ENCODE measurements around the gene GAN. TPM values are rescaled to one million over a fixed set of nuclear protein-coding genes. Genes with fewer than 3 reads are reported as not detected.

Gene GAN
- total and polyA plus RNA-seq, 3 donors from 2014 or later = 2.4 to 10.9 (median 10.7) TPM

GRCh38 chr16:81409016-81409556 lies 94.3 kb downstream of the GAN start:
- no peaks in the 10 kb centered on the region for H3K4me1 ChIP-seq
- intact Hi-C loops (cut with DNase I; ENCODE audit: low total_unique reads) = loop anchor here (10.0 kb wide), 2 partner anchors 206 to 286 kb away; no protein-coding TSS in a partner anchor
- H3K4me3 ChIP-seq = no peak overlapping the region
- 93 to 98% methylated on average over 7 to 13 of the region's 13 CpGs for WGBS, 2 donors
- H3K27me3 ChIP-seq = no peaks in the 10 kb centered on the region
- no peaks in the 10 kb centered on the region for H3K36me3 ChIP-seq (ENCODE audit: low read depth, missing control alignments)
- no peaks in the 10 kb centered on the region for H3K9me3 ChIP-seq
- no peak overlapping the region for H3K27ac ChIP-seq
- no peak for TF ChIP-seq CTCF (IDR thresholded peaks at IDR 0.05)
- TF ChIP-seq POLR2A (IDR thresholded peaks at IDR 0.05) = no peak
- no peak for DNase-seq

GRCh38 chr16:81410643-81411293 lies 96.0 kb downstream of the GAN start:
- DNase-seq = no peak
- Histone ChIP-seq H3K36me3 (ENCODE audit: low read depth, missing control alignments) (no peaks in the 10 kb centered on the region), H3K27me3 (no peaks in the 10 kb centered on the region), H3K9me3 (no peaks in the 10 kb centered on the region), H3K4me1 (no peaks in the 10 kb centered on the region), H3K27ac (no peak overlapping the region), H3K4me3 (no peak overlapping the region)
- 58 to 60% methylated on average over 10 of the region's 10 CpGs for WGBS, 2 donors
- TF ChIP-seq POLR2A (IDR thresholded peaks at IDR 0.05) (no peak), CTCF (IDR thresholded peaks at IDR 0.05) (no peak)
- intact Hi-C loops (cut with DNase I; ENCODE audit: low total_unique reads) = no loop called here

GRCh38 chr16:81413245-81413990 lies 98.7 kb downstream of the GAN start:
- WGBS, 2 donors = 91 to 96% methylated on average over 9 to 11 of the region's 11 CpGs
- DNase-seq = no peak
- H3K27me3 ChIP-seq = no peaks in the 10 kb centered on the region
- TF ChIP-seq CTCF (IDR thresholded peaks at IDR 0.05) (no peak), POLR2A (IDR thresholded peaks at IDR 0.05) (no peak)
- no peak overlapping the region for H3K27ac ChIP-seq
- no peaks in the 10 kb centered on the region for H3K36me3 ChIP-seq (ENCODE audit: low read depth, missing control alignments)
- H3K9me3 ChIP-seq = no peaks in the 10 kb centered on the region
- no peak overlapping the region for H3K4me3 ChIP-seq
- intact Hi-C loops (cut with DNase I; ENCODE audit: low total_unique reads) = no loop called here
- no peaks in the 10 kb centered on the region for H3K4me1 ChIP-seq

- intact Hi-C loops (cut with DNase I; ENCODE audit: low total_unique reads) = no loop called here
These were observed 101.0 kb downstream of the GAN start for GRCh38 chr16:81415751-81416150.

More at GRCh38 chr16:81415751-81416150, 101.0 kb downstream of the GAN start:
- no peaks in the 10 kb centered on the region for H3K9me3 ChIP-seq
- 86 to 87% methylated on average over 11 of the region's 11 CpGs for WGBS, 2 donors
- no peaks in the 10 kb centered on the region for H3K4me1 ChIP-seq
- TF ChIP-seq POLR2A (IDR thresholded peaks at IDR 0.05) (no peak), CTCF (IDR thresholded peaks at IDR 0.05) (no peak)
- H3K4me3 ChIP-seq = no peak overlapping the region
- no peaks in the 10 kb centered on the region for H3K27me3 ChIP-seq
- H3K27ac ChIP-seq = no peak overlapping the region
- DNase-seq = no peak
- H3K36me3 ChIP-seq (ENCODE audit: low read depth, missing control alignments) = no peaks in the 10 kb centered on the region

Measured in testis (tissue), 3 donors.